Measurements from ENCODE around the gene PGC.

The PGC gene

DNA sequence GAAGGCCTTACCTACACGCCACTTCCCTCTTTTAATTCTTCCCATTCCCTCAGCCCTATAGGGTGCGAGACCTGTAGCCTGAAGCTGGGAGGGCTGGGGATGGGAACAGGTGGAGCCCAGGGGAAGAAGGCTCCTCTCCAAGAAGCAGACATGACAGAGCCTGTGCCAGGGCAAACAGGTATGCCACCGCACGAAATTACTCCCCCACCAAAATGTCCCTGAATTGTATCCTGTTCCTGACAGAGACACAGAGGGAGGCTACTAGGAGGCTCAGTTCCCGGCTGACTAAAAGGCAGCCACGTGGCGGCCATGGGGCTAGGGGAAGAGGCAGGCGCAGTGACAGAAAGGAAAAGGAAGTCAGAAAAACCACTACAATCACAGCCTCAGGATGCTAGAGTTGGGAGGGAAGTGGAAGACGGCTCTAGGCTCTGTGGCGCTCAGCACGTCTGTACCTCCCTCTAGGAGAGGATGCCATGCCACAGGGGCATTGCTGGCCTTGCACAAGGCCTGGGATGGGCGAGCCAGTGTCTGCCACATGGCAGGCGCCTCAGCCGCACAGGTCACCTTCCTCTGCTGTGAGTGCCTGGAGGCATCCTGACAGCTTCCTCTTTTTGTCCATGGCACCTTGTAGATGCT lies 39.5 kb downstream of the PGC start:
- Histone ChIP-seq H3K4me3 (peak overlapping the region; percentile 58), H3K9ac (peak overlapping the region; percentile 94), H3K4me2 (peak overlapping the region; percentile 100)

DNA sequence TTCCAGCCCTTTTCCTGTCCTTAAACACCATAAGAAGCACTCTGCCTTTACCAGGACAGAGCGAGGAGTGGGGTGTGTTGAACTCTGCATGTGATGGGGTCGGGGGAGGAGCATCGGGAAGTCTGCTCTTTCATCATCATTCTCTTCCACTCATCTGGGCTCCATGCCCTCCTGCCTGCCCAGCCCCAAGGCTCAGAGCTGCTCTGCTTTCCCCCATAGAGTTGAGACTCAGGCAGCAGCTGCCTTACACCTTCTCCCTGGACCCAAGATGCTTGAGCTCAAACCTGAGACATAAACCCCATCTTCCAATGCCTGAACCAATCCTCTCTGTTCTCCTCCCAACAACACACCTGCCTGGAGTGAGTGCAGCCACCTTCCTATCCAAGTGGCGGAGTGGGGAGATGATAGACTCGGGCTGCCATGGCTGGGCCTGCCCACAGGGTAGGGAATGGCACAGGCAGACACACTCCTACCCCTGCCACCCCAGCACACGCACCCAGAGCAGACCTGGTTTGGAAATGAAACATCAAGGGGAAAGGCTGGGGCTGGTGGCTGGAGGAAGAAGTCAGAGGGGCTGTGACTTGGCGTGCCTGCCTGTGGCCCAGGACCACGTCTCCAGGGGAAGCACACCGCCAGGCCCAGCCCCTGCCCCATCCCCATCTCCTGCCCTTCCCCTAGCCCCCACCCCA lies 40.2 kb downstream of the PGC start:
- Histone ChIP-seq H3K36me3 (peaks cover 30% of the 10 kb centered on the region; the same call in 1 of the 2 replicates), H3K9ac (peak overlapping the region; percentile 94), H3K27ac (peak overlapping the region; percentile 97), H3K4me3 (peak overlapping the region; percentile 58), H3K4me1 (peaks cover 82% of the 10 kb centered on the region), H3K9me3 (no peaks in the 10 kb centered on the region), H3K4me2 (peak overlapping the region; percentile 100), H4K20me1 (no peaks in the 10 kb centered on the region), H3K27me3 (no peaks in the 10 kb centered on the region)
- peak; percentile 68; the same call in 1 of the 2 replicates for TF ChIP-seq Cebpa-rat (IDR thresholded peaks at IDR 0.05)

More for the DNA sequence above, 39.5 kb downstream of the PGC start:
- Histone ChIP-seq H3K4me1 (peaks cover 82% of the 10 kb centered on the region), H3K36me3 (peaks cover 30% of the 10 kb centered on the region; the same call in 1 of the 2 replicates), H4K20me1 (no peaks in the 10 kb centered on the region; the same call in 1 of the 2 replicates), H3K9me3 (no peaks in the 10 kb centered on the region), H3K27ac (peak overlapping the region; percentile 97), H3K27me3 (no peaks in the 10 kb centered on the region)
- TF ChIP-seq Cebpa-rat (IDR thresholded peaks at IDR 0.05) = no peak

GRCh38 chr6:41705996-41706835 lies 41.0 kb downstream of the PGC start:
- H3K27me3 ChIP-seq = no peaks in the 10 kb centered on the region
- H3K27ac ChIP-seq = peak overlapping the region; percentile 97
- H3K4me2 ChIP-seq = peak overlapping the region; percentile 100
- H3K9me3 ChIP-seq = no peaks in the 10 kb centered on the region
- H4K20me1 ChIP-seq = no peaks in the 10 kb centered on the region
- H3K9ac ChIP-seq = peak overlapping the region; percentile 94
- peaks cover 82% of the 10 kb centered on the region for H3K4me1 ChIP-seq
- no peak for TF ChIP-seq Cebpa-rat (IDR thresholded peaks at IDR 0.05)
- H3K36me3 ChIP-seq = peaks cover 21% of the 10 kb centered on the region; the same call in 1 of the 2 replicates
- peak overlapping the region; percentile 68 for H3K4me3 ChIP-seq

GRCh38 chr6:41705311-41705995 lies 41.7 kb downstream of the PGC start:
- Histone ChIP-seq H3K9me3 (no peaks in the 10 kb centered on the region), H3K4me3 (peak overlapping the region; percentile 68), H3K9ac (peak overlapping the region; percentile 94), H4K20me1 (no peaks in the 10 kb centered on the region), H3K27me3 (no peaks in the 10 kb centered on the region), H3K27ac (peak overlapping the region; percentile 97), H3K4me1 (peaks cover 88% of the 10 kb centered on the region), H3K4me2 (peak overlapping the region; percentile 100), H3K36me3 (peaks cover 14% of the 10 kb centered on the region; the same call in 1 of the 2 replicates)
- no peak for TF ChIP-seq Cebpa-rat (IDR thresholded peaks at IDR 0.05)

DNA sequence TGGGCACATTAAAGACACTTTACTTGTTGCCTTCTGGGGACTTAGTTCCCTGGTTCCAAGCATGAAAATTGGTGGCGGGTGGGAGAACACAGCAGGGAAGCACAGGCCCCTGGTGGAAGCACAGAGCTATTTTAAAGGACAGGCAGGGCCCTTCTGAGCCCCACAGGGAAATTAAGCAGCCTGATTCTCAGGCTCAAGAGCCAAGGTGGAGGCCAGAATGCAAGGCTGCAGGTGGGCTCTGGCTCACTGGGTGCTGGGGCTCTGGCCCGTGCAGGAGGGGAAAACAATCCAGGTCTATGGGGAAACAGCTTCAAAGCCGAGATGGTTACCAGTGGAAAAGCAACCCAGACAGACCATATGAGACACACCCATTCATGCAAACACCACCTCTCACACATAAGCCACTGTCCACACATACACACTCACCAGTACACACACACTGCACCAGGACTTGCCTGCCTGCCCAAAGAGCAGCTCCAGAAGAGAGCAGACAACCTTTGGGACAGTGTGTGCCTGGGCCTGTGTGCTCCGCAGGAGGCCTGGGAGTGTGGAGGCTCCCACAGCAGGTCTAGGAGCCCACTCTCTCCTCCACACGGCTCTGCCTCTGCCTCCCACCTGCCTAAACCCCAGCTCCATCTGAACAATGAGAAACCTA lies 42.4 kb downstream of the PGC start:
- Histone ChIP-seq H3K36me3 (peaks cover 9% of the 10 kb centered on the region; the same call in 1 of the 2 replicates), H3K4me3 (peak overlapping the region; percentile 68), H3K9ac (peak overlapping the region; percentile 94), H3K4me1 (peaks cover 93% of the 10 kb centered on the region), H3K9me3 (no peaks in the 10 kb centered on the region), H3K27ac (peak overlapping the region; percentile 97), H3K4me2 (peak overlapping the region; percentile 100), H4K20me1 (no peaks in the 10 kb centered on the region), H3K27me3 (no peaks in the 10 kb centered on the region)
- no peak for TF ChIP-seq Cebpa-rat (IDR thresholded peaks at IDR 0.05)

GRCh38 chr6:41704028-41704427 lies 43.2 kb downstream of the PGC start:
- peaks cover 96% of the 10 kb centered on the region for H3K4me1 ChIP-seq
- peak overlapping the region; percentile 68 for H3K4me3 ChIP-seq
- no peak for TF ChIP-seq Cebpa-rat (IDR thresholded peaks at IDR 0.05)
- peaks cover 1% of the 10 kb centered on the region; the same call in 1 of the 2 replicates for H4K20me1 ChIP-seq
- H3K27me3 ChIP-seq = no peaks in the 10 kb centered on the region
- H3K27ac ChIP-seq = peak overlapping the region; percentile 97
- H3K9ac ChIP-seq = peak overlapping the region; percentile 94
- no peaks in the 10 kb centered on the region for H3K9me3 ChIP-seq
- H3K4me2 ChIP-seq = peak overlapping the region; percentile 100
- peaks cover 14% of the 10 kb centered on the region for H3K36me3 ChIP-seq

GRCh38 chr6:41702771-41703494 lies 44.3 kb downstream of the PGC start:
- peaks cover 7% of the 10 kb centered on the region; the same call in 1 of the 2 replicates for H4K20me1 ChIP-seq
- peak overlapping the region; percentile 68; the same call in 1 of the 2 replicates for H3K4me3 ChIP-seq
- TF ChIP-seq Cebpa-rat (IDR thresholded peaks at IDR 0.05) = no peak
- H3K4me2 ChIP-seq = peak overlapping the region; percentile 100
- peaks cover 96% of the 10 kb centered on the region for H3K4me1 ChIP-seq
- H3K36me3 ChIP-seq = peaks cover 25% of the 10 kb centered on the region
- no peaks in the 10 kb centered on the region for H3K9me3 ChIP-seq
- peak overlapping the region; percentile 97 for H3K27ac ChIP-seq
- no peaks in the 10 kb centered on the region for H3K27me3 ChIP-seq
- H3K9ac ChIP-seq = peak overlapping the region; percentile 94

DNA sequence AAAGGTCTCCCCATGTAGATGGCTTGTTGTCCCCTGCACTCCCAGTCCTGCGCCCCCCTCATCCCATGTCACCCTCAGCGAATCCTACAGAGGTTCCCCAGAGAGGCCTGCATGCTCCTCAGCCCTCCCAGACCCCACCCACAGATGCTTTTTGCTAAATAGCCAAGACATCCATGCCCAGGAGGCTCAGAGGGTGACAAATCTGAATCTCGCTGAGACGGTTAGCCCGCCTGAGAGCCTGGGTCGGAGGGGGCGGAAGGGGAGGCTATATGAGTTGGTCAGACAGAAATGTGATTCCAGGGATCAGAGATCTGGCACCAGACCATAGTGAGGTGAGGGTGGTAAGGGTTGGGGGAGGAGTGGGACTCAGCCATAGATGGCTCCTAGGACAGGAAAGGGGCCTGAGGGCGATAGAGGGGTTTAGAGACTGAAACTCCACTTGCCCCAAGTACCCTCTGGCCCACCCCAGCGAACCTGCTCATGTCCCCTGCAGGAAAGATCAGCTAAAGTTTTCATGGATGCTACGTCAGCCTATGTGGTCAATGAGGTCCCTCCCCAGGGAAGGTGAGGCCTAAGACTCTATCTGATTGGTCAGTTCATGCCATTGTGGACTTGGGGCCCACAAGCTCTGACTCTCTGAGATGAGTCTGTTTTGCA lies 45.0 kb downstream of the PGC start:
- H3K9ac ChIP-seq = peak overlapping the region; percentile 94; the same call in 1 of the 2 replicates
- H3K27ac ChIP-seq = peak overlapping the region; percentile 97
- peak overlapping the region; percentile 100 for H3K4me2 ChIP-seq
- H3K36me3 ChIP-seq = peaks cover 26% of the 10 kb centered on the region
- no peak overlapping the region for H3K4me3 ChIP-seq
- H3K4me1 ChIP-seq = peaks cover 95% of the 10 kb centered on the region
- H4K20me1 ChIP-seq = peaks cover 7% of the 10 kb centered on the region; the same call in 1 of the 2 replicates
- no peaks in the 10 kb centered on the region for H3K9me3 ChIP-seq
- H3K27me3 ChIP-seq = no peaks in the 10 kb centered on the region
- TF ChIP-seq Cebpa-rat (IDR thresholded peaks at IDR 0.05) = no peak
